IMR-90 (cell line): ENCODE results near the gene PRKCB. TPM values are rescaled to one million over a fixed set of nuclear protein-coding genes. Genes with fewer than 3 reads are reported as not detected.

Source experiments
- ATAC-seq: fragments of 200-7000 bp; cut with Tn5 transposase; 2 replicates; pipeline ENCODE4 v1.9.1; 2020; ENCODE audit warnings: low read depth, mild to moderate bottlenecking, moderate library complexity
- BruUV-seq: library from RNA; stranded (reverse); fragments of 400-500 nt; replicated peaks from 2 replicates; lab custom pipeline; 2021; lab: Mats Ljungman, UMichigan
- CTCF ChIA-PET: fragments of 300-600 bp; formaldehyde crosslinking; extraction: SDS; loops from one replicate; lab custom pipeline; 2021; ENCODE audit warnings: antibody characterized with exemption; lab: Yijun Ruan, JAX
- POLR2A ChIA-PET: fragments of 300-600 bp; sonication (Branson Sonifier 250); formaldehyde crosslinking; loops from one replicate; lab custom pipeline; 2022; ENCODE audit warnings: antibody characterized with exemption; ENCODE audit not compliant: unreplicated experiment; lab: Charles Lee
- DNase-seq: peaks from one replicate; pipeline ENCODE4 v3.0.0; 2013
- H2AFZ ChIP-seq: replicated peaks from 2 replicates; pipeline ENCODE3; 2013; ENCODE audit warnings: low read length, mild to moderate bottlenecking; ENCODE audit not compliant: poor library complexity
- H2AK5ac ChIP-seq: 2 replicates; pipeline ENCODE4 v1.6.1; 2013; ENCODE audit warnings: low read depth, low read length, inconsistent platforms
- H2AK9ac ChIP-seq: replicated peaks from 2 replicates; pipeline ENCODE3; 2013; ENCODE audit warnings: mild to moderate bottlenecking, low read depth, low read length, moderate library complexity; ENCODE audit not compliant: poor library complexity
- H2BK120ac ChIP-seq: 2 replicates; pipeline ENCODE4 v1.6.1; 2013; ENCODE audit warnings: low read depth, low read length, inconsistent platforms
- H2BK15ac ChIP-seq: 3 replicates; pipeline ENCODE4 v1.6.1; 2013; ENCODE audit warnings: low read depth, low read length, inconsistent platforms
- H2BK20ac ChIP-seq: 2 replicates; pipeline ENCODE4 v1.6.1; 2013; ENCODE audit warnings: low read depth, mild to moderate bottlenecking, inconsistent platforms, low read length, moderate library complexity
- H2BK5ac ChIP-seq: 2 replicates; pipeline ENCODE4 v1.6.1; 2013; ENCODE audit warnings: mild to moderate bottlenecking, low read depth, low read length, inconsistent platforms; ENCODE audit not compliant: poor library complexity, severe bottlenecking
- H3K14ac ChIP-seq: replicated peaks from 2 replicates; pipeline ENCODE4 v1.6.1; 2013; ENCODE audit warnings: low read depth, low read length, inconsistent platforms
- H3K18ac ChIP-seq: 2 replicates; pipeline ENCODE4 v1.6.1; 2013; ENCODE audit warnings: low read depth, low read length, control low read depth
- H3K23ac ChIP-seq: 2 replicates; pipeline ENCODE4 v1.6.1; 2013; ENCODE audit warnings: low read depth, low read length, inconsistent platforms
- H3K27ac ChIP-seq: 2 replicates; pipeline ENCODE4 v1.5.1; 2013; ENCODE audit warnings: mild to moderate bottlenecking, control low read depth, low read length; ENCODE audit not compliant: insufficient read depth
- H3K27me3 ChIP-seq: 2 replicates; pipeline ENCODE4 v1.6.1; 2013; ENCODE audit warnings: low read length; ENCODE audit not compliant: control insufficient read depth, insufficient read depth
- H3K36me3 ChIP-seq: 2 replicates; pipeline ENCODE4 v1.6.1; 2013; ENCODE audit warnings: low read length, mixed read lengths; ENCODE audit not compliant: control insufficient read depth, insufficient read depth
- H3K4ac ChIP-seq: 2 replicates; pipeline ENCODE4 v1.6.1; 2013; ENCODE audit warnings: low read depth, low read length, inconsistent platforms
- H3K4me1 ChIP-seq: 2 replicates; pipeline ENCODE4 v1.6.1; 2013; ENCODE audit warnings: low read length, mixed read lengths; ENCODE audit not compliant: control insufficient read depth, insufficient read depth
- H3K4me2 ChIP-seq: 2 replicates; pipeline ENCODE4 v1.6.1; 2013; ENCODE audit warnings: low read depth, mild to moderate bottlenecking, control low read depth, low read length, moderate library complexity
- H3K4me3 ChIP-seq: 2 replicates; pipeline ENCODE4 v1.5.1; 2013; ENCODE audit warnings: low read depth, mild to moderate bottlenecking, control low read depth, low read length, moderate library complexity; ENCODE audit not compliant: insufficient read depth
- H3K56ac ChIP-seq: 2 replicates; pipeline ENCODE4 v1.6.1; 2013; ENCODE audit warnings: low read length, inconsistent platforms; ENCODE audit not compliant: insufficient read depth; ENCODE audit errors: extremely low read depth
- H3K79me1 ChIP-seq, 2 experiments: 2 replicates each; pipeline ENCODE4 v1.6.1; 2013; ENCODE audit warnings: low read length in 2 of 2, inconsistent platforms in 1 of 2, low read depth in 1 of 2
- H3K9ac ChIP-seq: 2 replicates; pipeline ENCODE4 v1.6.1; 2013; ENCODE audit warnings: low read depth, low read length, control low read depth
- H3K9me1 ChIP-seq: 2 replicates; pipeline ENCODE4 v1.6.1; 2013; ENCODE audit warnings: low read length, inconsistent platforms; ENCODE audit not compliant: insufficient read depth
- H3K9me3 ChIP-seq: 2 replicates; pipeline ENCODE4 v1.6.1; 2013; ENCODE audit warnings: low read length; ENCODE audit not compliant: control insufficient read depth, insufficient read depth
- H4K20me1 ChIP-seq: 2 replicates; pipeline ENCODE4 v1.6.1; 2013; ENCODE audit warnings: low read length, inconsistent platforms; ENCODE audit not compliant: insufficient read depth
- H4K5ac ChIP-seq: 2 replicates; pipeline ENCODE4 v1.6.1; 2013; ENCODE audit warnings: mild to moderate bottlenecking, low read depth, low read length, control low read depth
- H4K8ac ChIP-seq, 2 experiments: 2 replicates each; pipeline ENCODE4 v1.6.1; 2013; ENCODE audit warnings: low read depth in 2 of 2, low read length in 2 of 2, control low read depth in 1 of 2, inconsistent platforms in 1 of 2
- H4K91ac ChIP-seq: 2 replicates; pipeline ENCODE4 v1.6.1; 2013; ENCODE audit warnings: low read depth, low read length, inconsistent platforms; ENCODE audit not compliant: insufficient read depth
- CEBPB ChIP-seq: IDR thresholded peaks from 2 replicates; pipeline ENCODE4 v1.6.1; 2012; ENCODE audit warnings: low read depth, low read length, improper control_type of control experiment
- CHD1 ChIP-seq: IDR thresholded peaks from 2 replicates; pipeline ENCODE4 v1.6.1; 2012; ENCODE audit warnings: low read depth, low read length, improper control_type of control experiment
- CTCF ChIP-seq: conservative IDR thresholded peaks from 2 replicates; pipeline ENCODE4 v1.5.1; 2012; ENCODE audit warnings: mild to moderate bottlenecking, low read depth, low read length, improper control_type of control experiment
- ELK1 ChIP-seq: fragments of 150-350 bp; IDR thresholded peaks from 2 replicates; pipeline ENCODE4 v1.6.1; 2016; ENCODE audit warnings: low read depth, mild to moderate bottlenecking, low read length, moderate library complexity, borderline replicate concordance
- FOS ChIP-seq: fragments of 150-350 bp; IDR thresholded peaks from 2 replicates; pipeline ENCODE4 v1.6.1; 2016; ENCODE audit warnings: low read depth, low read length
- MAZ ChIP-seq: IDR thresholded peaks from 2 replicates; pipeline ENCODE4 v1.6.1; 2012; ENCODE audit warnings: low read depth, mild to moderate bottlenecking, low read length, improper control_type of control experiment, moderate library complexity, borderline replicate concordance
- MXI1 ChIP-seq: IDR thresholded peaks from 2 replicates; pipeline ENCODE4 v1.6.1; 2012; ENCODE audit warnings: low read depth, mild to moderate bottlenecking, low read length, moderate library complexity, borderline replicate concordance
- NFE2L2 ChIP-seq: fragments of 150-350 bp; IDR thresholded peaks from 2 replicates; pipeline ENCODE4 v1.6.1; 2016; ENCODE audit warnings: low read depth, mild to moderate bottlenecking, low read length
- POLR2A ChIP-seq: IDR thresholded peaks from 2 replicates; pipeline ENCODE4 v1.6.1; 2012; ENCODE audit warnings: mild to moderate bottlenecking, low read depth, low read length
- RCOR1 ChIP-seq: IDR thresholded peaks from 2 replicates; pipeline ENCODE4 v1.6.1; 2012; ENCODE audit warnings: mild to moderate bottlenecking, low read length, improper control_type of control experiment; ENCODE audit not compliant: insufficient replicate concordance
- RFX5 ChIP-seq: IDR thresholded peaks from 2 replicates; pipeline ENCODE4 v1.8.0; 2012; ENCODE audit warnings: low read depth, mild to moderate bottlenecking, low read length, moderate library complexity
- USF2 ChIP-seq: fragments of 150-350 bp; IDR thresholded peaks from 2 replicates; pipeline ENCODE4 v1.6.1; 2017; ENCODE audit warnings: mild to moderate bottlenecking, antibody characterized with exemption, low read length, low read depth
- WGBS, 2 experiments: methylation state at CpG; one replicate each; pipeline versions ENCODE4 v1.1.5 to v1.1.7; 2013; ENCODE audit warnings: missing lambda C conversion rate in 2 of 2; ENCODE audit not compliant: insufficient read length in 1 of 2; ENCODE audit errors: extremely low coverage in 2 of 2; 5-methylcytosine and 5-hydroxymethylcytosine counted together
- dilution Hi-C: fragments of 300-500 bp; cut with HindIII; formaldehyde crosslinking; loops from one replicate; pipeline ENCODE4 v1.14.3; 2018; ENCODE audit warnings: low sequenced_read_pairs; ENCODE audit not compliant: unreplicated experiment
- in situ Hi-C: fragments of 300-500 bp; cut with MboI; formaldehyde crosslinking; loops from 3 replicates; pipeline ENCODE4 v1.14.3; 2019; ENCODE audit warnings: low sequenced_read_pairs, inconsistent platforms, mixed read lengths
- intact Hi-C: fragments of 100-400 bp; cut with micrococcal nuclease; formaldehyde crosslinking; loops from 2 replicates; pipeline ENCODE4 v1.10.0; 2022
- polyA plus RNA-seq, 3 experiments: library from polyadenylated mRNA; depleted of rRNA; stranded (reverse); fragments of >200 nt; gene quantifications; 2 replicates each; pipeline ENCODE4 v1.2.3, GENCODE V29; 2012; ENCODE audit warnings: low replicate concordance in 1 of 3
- total RNA-seq: library from RNA; depleted of rRNA; stranded (reverse); fragments of >200 nt; gene quantifications from 2 replicates; pipeline ENCODE4 v1.2.3, GENCODE V29; 2012

PRKCB gene
- total and polyA plus RNA-seq, 2 of the 4 experiments (the other 2 are of a cell fraction), result under 0.01 TPM; not detected in 1

GRCh38 chr16:24123275-24123674 is 287.5 kb downstream of the PRKCB start:
- CTCF ChIA-PET, result no interaction called here
- Histone ChIP-seq H3K9me3 (no peaks in the 10 kb centered on the region), H3K14ac (no peak overlapping the region), H3K79me1 (no peaks in the 10 kb centered on the region), H3K27ac (no peak overlapping the region), H3K36me3 (no peaks in the 10 kb centered on the region), H3K4me1 (no peaks in the 10 kb centered on the region), H2BK15ac (no peak overlapping the region), H3K4ac (no peak overlapping the region), H3K9ac (no peak overlapping the region), H4K91ac (no peak overlapping the region), H3K18ac (no peak overlapping the region), H3K9me1 (no peaks in the 10 kb centered on the region), H2AK5ac (no peak overlapping the region), H2BK20ac (no peak overlapping the region), H4K5ac (no peak overlapping the region), H3K56ac (no peak overlapping the region), H2BK5ac (no peak overlapping the region), H2BK120ac (no peak overlapping the region), H2AK9ac (no peak overlapping the region), H3K4me3 (no peak overlapping the region), H4K20me1 (no peaks in the 10 kb centered on the region), H3K23ac (no peak overlapping the region), H3K27me3 (no peaks in the 10 kb centered on the region), H2AFZ (no peak overlapping the region), H4K8ac (no peak overlapping the region), H3K4me2 (no peak overlapping the region)
- intact Hi-C loops (no loop called here), in situ Hi-C loops (no loop called here), dilution Hi-C loops (no loop called here)
- ATAC-seq (no peak), DNase-seq (no peak)
- POLR2A ChIA-PET, result no interaction called here
- no TSS peak for BruUV-seq
- TF ChIP-seq NFE2L2, result no peak
- no peak for TF ChIP-seq RFX5
- no peak for TF ChIP-seq FOS
- TF ChIP-seq USF2, result no peak
- TF ChIP-seq POLR2A, result no peak
- no peak for TF ChIP-seq MXI1
- no peak for TF ChIP-seq ELK1
- no peak for TF ChIP-seq CHD1
- no peak for TF ChIP-seq CTCF
- TF ChIP-seq MAZ, result no peak
- no peak for TF ChIP-seq CEBPB
- TF ChIP-seq RCOR1, result no peak
- WGBS, 2 experiments, result no CpG with 5 or more reads among the region's 1 CpG
